ENCODE results near the gene CAPN15.
"Not testable (repeated sequence)": the region's sequence is repeated elsewhere in the genome, so short reads cannot be mapped to it uniquely, and the experiment has no call there.

The CAPN15 gene

DNA sequence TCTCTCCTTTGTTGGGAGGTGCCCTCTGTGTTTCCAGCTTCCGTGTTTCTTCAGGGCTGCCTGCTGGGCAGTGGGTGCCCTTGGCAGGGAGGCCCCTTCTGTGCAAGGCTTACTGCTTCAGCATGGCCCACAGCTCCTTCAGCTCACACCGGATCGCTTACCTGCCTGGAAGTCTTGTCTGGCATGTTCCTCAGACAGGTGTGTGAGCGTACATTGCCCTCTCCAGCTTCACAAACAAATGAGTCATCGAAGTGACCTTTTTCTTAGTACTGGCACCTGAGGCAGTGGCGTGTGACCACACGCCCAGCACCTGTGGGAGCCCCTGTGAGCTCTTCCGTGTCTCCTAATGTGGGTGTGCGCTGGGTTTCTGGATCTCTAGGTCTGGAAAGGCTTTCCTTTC is 65.9 kb downstream of the CAPN15 start:
- no peak overlapping the region for H3K4me3 ChIP-seq (ENCODE audit: low read length)
- TF ChIP-seq, protein P1, sequence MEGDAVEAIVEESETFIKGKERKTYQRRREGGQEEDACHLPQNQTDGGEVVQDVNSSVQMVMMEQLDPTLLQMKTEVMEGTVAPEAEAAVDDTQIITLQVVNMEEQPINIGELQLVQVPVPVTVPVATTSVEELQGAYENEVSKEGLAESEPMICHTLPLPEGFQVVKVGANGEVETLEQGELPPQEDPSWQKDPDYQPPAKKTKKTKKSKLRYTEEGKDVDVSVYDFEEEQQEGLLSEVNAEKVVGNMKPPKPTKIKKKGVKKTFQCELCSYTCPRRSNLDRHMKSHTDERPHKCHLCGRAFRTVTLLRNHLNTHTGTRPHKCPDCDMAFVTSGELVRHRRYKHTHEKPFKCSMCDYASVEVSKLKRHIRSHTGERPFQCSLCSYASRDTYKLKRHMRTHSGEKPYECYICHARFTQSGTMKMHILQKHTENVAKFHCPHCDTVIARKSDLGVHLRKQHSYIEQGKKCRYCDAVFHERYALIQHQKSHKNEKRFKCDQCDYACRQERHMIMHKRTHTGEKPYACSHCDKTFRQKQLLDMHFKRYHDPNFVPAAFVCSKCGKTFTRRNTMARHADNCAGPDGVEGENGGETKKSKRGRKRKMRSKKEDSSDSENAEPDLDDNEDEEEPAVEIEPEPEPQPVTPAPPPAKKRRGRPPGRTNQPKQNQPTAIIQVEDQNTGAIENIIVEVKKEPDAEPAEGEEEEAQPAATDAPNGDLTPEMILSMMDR (conservative IDR thresholded peaks at IDR 0.05; ENCODE audit: low read length), result no peak
- no peak for DNase-seq (ENCODE audit: low read depth)

DNA sequence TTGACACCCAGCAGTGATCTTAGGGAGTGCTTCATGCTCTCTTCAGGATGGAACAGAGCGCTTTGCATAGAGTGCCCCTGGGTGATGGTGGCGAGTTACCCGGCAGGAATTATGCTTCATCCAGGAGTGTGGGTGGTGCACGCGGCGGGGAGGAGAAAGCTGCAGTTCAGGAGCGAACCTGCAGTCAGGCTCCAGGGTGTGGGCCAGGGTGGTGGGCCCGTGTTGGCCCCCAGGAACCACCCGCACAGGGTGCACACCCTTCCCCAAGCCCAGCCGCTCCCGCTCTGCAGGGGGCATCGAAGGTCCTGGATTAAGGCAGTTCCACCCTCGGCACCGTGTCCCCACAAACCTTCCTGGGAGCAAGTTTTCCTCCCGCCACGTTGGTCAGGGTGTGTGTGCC is 66.3 kb downstream of the CAPN15 start:
- no peak for DNase-seq (ENCODE audit: low read depth)
- no peak overlapping the region for H3K4me3 ChIP-seq (ENCODE audit: low read length)
- TF ChIP-seq, protein P1 (conservative IDR thresholded peaks at IDR 0.05; ENCODE audit: low read length), result no peak

- TF ChIP-seq, protein P1 (conservative IDR thresholded peaks at IDR 0.05; ENCODE audit: low read length), result no peak
- DNase-seq (ENCODE audit: low read depth), result no peak
Measured at GRCh38 chr16:595094-595528, 67.6 kb downstream of the CAPN15 start.

DNA sequence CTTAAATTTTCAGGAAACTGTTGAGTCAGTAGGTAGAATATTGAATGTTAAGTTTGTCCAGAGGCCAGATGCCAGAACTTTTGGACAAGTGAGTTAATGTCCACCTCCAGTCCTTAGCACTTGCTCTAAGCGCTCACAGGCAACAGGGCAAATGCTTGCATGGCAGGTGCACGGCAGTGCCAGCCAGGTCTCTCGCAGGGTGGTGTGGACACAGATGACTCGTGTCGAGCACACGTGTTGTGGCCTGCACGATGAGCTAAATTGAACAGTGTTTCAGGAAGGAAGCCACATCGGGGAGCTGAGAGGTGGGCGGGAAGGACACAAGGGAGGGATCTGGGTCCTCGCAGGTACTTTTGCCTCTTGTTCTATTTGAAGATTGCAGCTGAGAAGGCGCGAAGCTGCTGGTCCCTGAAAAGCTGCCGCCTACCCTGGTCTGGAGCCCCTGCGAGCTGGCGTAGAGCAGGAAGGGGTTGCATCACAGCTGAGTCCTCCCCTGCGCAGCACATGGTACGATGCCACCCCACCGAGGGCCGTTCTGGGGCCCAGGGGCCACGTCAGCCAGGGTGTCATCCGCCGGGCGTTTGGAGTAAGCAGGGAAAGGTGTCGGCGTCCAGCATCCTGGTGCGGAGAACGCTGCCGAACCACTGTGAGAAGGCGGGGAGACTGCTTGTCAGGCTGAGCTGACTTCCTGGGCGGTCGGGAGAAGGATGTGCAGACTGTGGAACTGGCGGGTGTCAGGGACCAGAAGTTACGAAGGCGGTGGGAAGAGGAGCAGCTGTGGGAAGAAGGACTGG is 68.6 kb downstream of the CAPN15 start:
- DNase-seq (ENCODE audit: low read depth), result no peak
- TF ChIP-seq, protein P1 (conservative IDR thresholded peaks at IDR 0.05; ENCODE audit: low read length), result no peak
- H3K4me3 ChIP-seq (ENCODE audit: low read length), result no peak overlapping the region

More at GRCh38 chr16:595094-595528, 67.6 kb downstream of the CAPN15 start:
- no peak overlapping the region for H3K4me3 ChIP-seq (ENCODE audit: low read length)

- no peak overlapping the region for H3K4me3 ChIP-seq (ENCODE audit: low read length)
- no peak for DNase-seq (ENCODE audit: low read depth)
- TF ChIP-seq, protein P1 (conservative IDR thresholded peaks at IDR 0.05; ENCODE audit: low read length), result no peak
Measured at GRCh38 chr16:596736-597060, 69.2 kb downstream of the CAPN15 start.

- not testable (repeated sequence) for H3K4me3 ChIP-seq (ENCODE audit: low read length); DNase-seq (ENCODE audit: low read depth)
Measured at GRCh38 chr16:597655-598054, 70.1 kb downstream of the CAPN15 start.

DNA sequence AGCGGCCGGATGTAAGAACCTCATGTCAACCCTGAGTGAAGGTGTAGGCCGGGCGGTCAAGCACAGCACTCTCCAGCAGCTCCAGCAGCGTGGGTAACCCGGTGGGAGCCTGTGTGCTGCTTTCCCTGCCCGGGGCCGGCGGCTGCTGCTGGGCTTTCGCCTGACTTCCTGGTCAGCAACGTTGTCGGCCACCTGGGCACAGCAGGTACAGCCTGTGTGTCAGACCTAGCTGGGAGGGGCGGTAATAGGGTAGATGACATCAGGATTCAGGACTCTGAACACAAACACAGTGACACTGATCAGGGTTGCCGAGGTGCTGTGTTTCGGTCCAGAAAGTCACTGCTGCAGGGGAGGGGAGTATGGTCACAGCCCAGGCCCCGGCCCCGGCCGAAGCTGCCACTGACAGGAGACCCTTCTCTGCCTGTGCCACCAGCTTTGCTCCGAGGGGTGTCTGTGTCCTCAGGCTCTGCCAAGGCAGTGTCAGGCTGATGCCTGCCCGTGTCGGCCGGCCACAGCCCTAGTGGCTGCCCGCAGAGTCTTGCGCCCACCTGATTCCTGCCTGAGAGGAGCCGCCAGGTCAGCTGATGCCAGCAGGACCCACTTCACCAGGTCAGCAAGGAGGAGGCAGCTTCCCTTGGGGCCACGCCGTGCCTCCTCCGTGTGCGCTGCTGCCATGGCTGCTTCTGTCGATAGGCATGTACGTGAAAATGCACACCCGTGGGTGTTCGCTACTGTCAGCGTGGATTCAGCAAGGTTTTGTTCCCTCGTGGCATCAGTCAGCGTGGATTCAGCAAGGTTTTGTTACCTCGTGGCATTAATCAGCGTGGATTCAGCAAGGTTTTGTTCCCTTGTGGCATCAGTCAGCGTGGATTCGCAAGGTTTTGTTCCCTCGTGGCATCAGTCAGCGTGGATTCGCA is 71.6 kb downstream of the CAPN15 start:
- TF ChIP-seq, protein P1 (conservative IDR thresholded peaks at IDR 0.05; ENCODE audit: low read length), result no peak
- no peak overlapping the region for H3K4me3 ChIP-seq (ENCODE audit: low read length)
- DNase-seq (ENCODE audit: low read depth), result no peak
